RWPE2 (cell line): ENCODE results near the gene UQCR10.

Experiments used
- ATAC-seq: fragments of 200-7000 bp; cut with Tn5 transposase; 3 replicates; pipeline ENCODE4 v1.9.1; 2021; ENCODE audit warnings: low read depth
- DNase-seq: peaks from one replicate; pipeline ENCODE4 v3.0.0-alpha.2; 2020; ENCODE audit warnings: low spot score
- H3K27ac ChIP-seq: fragments of 450-650 bp; 2 replicates; pipeline ENCODE4 v1.5.1; 2017; ENCODE audit warnings: mild to moderate bottlenecking; ENCODE audit not compliant: poor library complexity, severe bottlenecking
- H3K27me3 ChIP-seq: fragments of 250-450 bp; sonication (Bioruptor Pico); 2 replicates; pipeline ENCODE4 v1.5.1; 2021; ENCODE audit warnings: mild to moderate bottlenecking, moderate library complexity; ENCODE audit not compliant: insufficient read depth, poor library complexity, severe bottlenecking
- H3K36me3 ChIP-seq: fragments of 250-450 bp; sonication (Bioruptor Pico); 2 replicates; pipeline ENCODE4 v1.5.1; 2020; ENCODE audit warnings: low read depth, mild to moderate bottlenecking, moderate library complexity
- H3K4me1 ChIP-seq: fragments of 250-450 bp; sonication (Bioruptor Pico); 2 replicates; pipeline ENCODE4 v1.5.1; 2021; ENCODE audit warnings: mild to moderate bottlenecking, moderate library complexity; ENCODE audit not compliant: insufficient read depth, poor library complexity, severe bottlenecking
- H3K4me3 ChIP-seq: fragments of 250-450 bp; sonication (Bioruptor Pico); 2 replicates; pipeline ENCODE4 v1.5.1; 2021; ENCODE audit warnings: mild to moderate bottlenecking, moderate library complexity; ENCODE audit not compliant: severe bottlenecking
- H3K9me3 ChIP-seq: fragments of 250-450 bp; sonication (Bioruptor Pico); 2 replicates; pipeline ENCODE4 v1.5.1; 2021; ENCODE audit warnings: mild to moderate bottlenecking, moderate library complexity; ENCODE audit not compliant: severe bottlenecking
- TF ChIP-seq, protein P1 (sequence below): fragments of 450-650 bp; IDR thresholded peaks from one replicate; pipeline ENCODE4 v1.5.1; 2017; ENCODE audit warnings: mild to moderate bottlenecking, moderate library complexity; ENCODE audit not compliant: poor library complexity, severe bottlenecking

Gene UQCR10

GRCh38 chr22:29787371-29787980 is 20.3 kb downstream of the UQCR10 start:
- ATAC-seq (peak; percentile 53; the same call in 2 of the 3 replicates), DNase-seq (no peak)
- no peaks in the 10 kb centered on the region for H3K9me3 ChIP-seq
- H3K36me3 ChIP-seq: peaks cover 21% of the 10 kb centered on the region
- no peaks in the 10 kb centered on the region for H3K4me1 ChIP-seq
- H3K4me3 ChIP-seq: no peak overlapping the region
- H3K27ac ChIP-seq: no peak overlapping the region
- no peaks in the 10 kb centered on the region for H3K27me3 ChIP-seq
- TF ChIP-seq, protein P1, sequence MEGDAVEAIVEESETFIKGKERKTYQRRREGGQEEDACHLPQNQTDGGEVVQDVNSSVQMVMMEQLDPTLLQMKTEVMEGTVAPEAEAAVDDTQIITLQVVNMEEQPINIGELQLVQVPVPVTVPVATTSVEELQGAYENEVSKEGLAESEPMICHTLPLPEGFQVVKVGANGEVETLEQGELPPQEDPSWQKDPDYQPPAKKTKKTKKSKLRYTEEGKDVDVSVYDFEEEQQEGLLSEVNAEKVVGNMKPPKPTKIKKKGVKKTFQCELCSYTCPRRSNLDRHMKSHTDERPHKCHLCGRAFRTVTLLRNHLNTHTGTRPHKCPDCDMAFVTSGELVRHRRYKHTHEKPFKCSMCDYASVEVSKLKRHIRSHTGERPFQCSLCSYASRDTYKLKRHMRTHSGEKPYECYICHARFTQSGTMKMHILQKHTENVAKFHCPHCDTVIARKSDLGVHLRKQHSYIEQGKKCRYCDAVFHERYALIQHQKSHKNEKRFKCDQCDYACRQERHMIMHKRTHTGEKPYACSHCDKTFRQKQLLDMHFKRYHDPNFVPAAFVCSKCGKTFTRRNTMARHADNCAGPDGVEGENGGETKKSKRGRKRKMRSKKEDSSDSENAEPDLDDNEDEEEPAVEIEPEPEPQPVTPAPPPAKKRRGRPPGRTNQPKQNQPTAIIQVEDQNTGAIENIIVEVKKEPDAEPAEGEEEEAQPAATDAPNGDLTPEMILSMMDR: no peak

GRCh38 chr22:29788339-29789279 is 21.4 kb downstream of the UQCR10 start:
- no peaks in the 10 kb centered on the region for H3K4me1 ChIP-seq
- no peak overlapping the region for H3K4me3 ChIP-seq
- DNase-seq: no peak
- no peaks in the 10 kb centered on the region for H3K27me3 ChIP-seq
- no peak for ATAC-seq
- H3K27ac ChIP-seq: no peak overlapping the region
- no peaks in the 10 kb centered on the region for H3K9me3 ChIP-seq
- TF ChIP-seq, protein P1: no peak
- H3K36me3 ChIP-seq: peaks cover 27% of the 10 kb centered on the region

DNA sequence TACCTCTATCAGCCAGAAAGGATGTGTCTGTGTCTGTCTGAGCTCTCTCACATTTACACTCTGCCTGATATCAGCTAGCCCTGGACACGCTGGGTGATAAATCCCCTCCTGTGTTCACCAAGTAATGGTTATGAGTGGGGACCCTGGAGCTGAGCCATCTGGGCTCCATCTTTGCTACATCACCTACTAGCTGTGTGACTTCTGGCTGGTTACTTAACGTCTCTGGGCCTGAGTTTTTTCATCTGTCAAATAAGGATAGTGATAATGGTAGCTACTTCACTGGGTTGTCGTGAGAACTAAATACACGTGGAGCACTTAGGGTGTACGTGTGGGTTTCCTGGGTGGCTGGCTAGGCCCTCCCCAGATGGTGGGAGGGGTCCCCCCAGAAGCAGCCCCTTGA is 22.9 kb downstream of the UQCR10 start:
- no peak for DNase-seq
- no peak for ATAC-seq

DNA sequence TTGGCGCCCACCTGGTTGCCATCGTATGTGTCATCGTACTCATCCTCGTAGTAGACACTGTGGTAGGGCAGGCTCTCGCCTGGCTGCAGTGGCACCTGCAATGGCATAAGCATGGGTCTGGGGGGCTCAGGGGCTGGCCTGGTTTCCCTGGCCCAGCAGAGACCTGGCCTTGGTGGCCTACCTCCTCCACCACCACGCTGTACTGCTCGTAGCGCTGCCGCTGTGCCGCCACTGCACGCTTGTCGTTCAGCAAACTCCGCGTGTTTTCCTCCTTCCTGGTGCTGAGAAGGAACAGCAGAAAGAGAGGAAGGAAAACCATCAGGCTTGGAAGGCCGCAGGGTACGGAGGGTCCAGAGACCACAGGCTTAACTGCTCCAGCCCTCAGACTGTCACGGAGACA is 26.2 kb downstream of the UQCR10 start:
- Histone ChIP-seq H3K27me3 (no peaks in the 10 kb centered on the region), H3K4me3 (no peak overlapping the region), H3K9me3 (no peaks in the 10 kb centered on the region), H3K27ac (no peak overlapping the region), H3K4me1 (no peaks in the 10 kb centered on the region), H3K36me3 (peaks cover 43% of the 10 kb centered on the region)
- TF ChIP-seq, protein P1: no peak
- DNase-seq: no peak
- ATAC-seq: no peak

More for the DNA sequence above, 22.9 kb downstream of the UQCR10 start:
- TF ChIP-seq, protein P1: no peak
- Histone ChIP-seq H3K27ac (no peak overlapping the region), H3K9me3 (no peaks in the 10 kb centered on the region), H3K36me3 (peaks cover 32% of the 10 kb centered on the region), H3K27me3 (no peaks in the 10 kb centered on the region), H3K4me3 (no peak overlapping the region), H3K4me1 (no peaks in the 10 kb centered on the region)
